AG10803 (cell line): ENCODE results near the gene LTBR.

Experiments used
- DNase-seq: peaks from one replicate; pipeline ENCODE4 v3.0.0; 2010; ENCODE audit warnings: low read depth
- H3K4me3 ChIP-seq: 2 replicates; pipeline ENCODE4 v1.5.1; 2011; ENCODE audit warnings: mild to moderate bottlenecking, low read length, control low read depth
- TF ChIP-seq, protein P1 (sequence below): conservative IDR thresholded peaks from 2 replicates; pipeline ENCODE4 v1.5.1; 2011; ENCODE audit warnings: mild to moderate bottlenecking, low read length, control low read depth, inconsistent platforms

Gene LTBR

DNA sequence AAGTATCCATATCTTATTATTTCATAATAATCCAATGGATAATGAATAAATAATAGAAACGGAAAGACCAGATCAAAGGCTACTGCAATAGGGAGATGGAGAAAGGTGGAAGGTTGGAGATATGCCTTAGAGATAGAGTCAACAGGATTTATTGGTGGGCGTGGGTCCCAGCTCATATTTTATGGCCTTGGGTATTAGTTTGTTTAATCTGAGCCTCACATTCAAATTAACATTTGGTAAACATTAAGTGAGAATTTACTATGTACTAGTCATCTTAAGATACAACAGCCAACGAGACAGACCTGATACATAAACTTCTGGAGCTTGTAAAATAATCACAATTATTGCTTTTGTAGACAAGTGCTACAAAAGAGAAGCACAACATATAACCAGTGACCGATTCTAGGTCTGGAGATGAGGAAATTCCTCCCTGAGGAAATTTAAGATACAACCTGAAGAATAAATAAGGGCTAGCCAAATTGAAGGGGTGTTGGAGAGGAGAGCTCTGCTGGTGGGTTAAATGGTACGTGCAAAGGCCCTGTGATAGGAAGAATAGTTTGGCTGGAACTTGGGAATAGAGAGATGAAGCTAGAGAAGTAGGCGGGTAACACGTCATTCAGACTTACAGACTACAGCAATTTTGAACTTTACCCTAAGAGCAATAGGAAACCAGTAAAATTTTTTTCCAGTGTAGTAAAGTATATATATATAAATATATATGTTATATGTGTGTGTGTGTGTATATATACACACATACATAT is 16.1 kb downstream of the LTBR start:
- TF ChIP-seq, protein P1, sequence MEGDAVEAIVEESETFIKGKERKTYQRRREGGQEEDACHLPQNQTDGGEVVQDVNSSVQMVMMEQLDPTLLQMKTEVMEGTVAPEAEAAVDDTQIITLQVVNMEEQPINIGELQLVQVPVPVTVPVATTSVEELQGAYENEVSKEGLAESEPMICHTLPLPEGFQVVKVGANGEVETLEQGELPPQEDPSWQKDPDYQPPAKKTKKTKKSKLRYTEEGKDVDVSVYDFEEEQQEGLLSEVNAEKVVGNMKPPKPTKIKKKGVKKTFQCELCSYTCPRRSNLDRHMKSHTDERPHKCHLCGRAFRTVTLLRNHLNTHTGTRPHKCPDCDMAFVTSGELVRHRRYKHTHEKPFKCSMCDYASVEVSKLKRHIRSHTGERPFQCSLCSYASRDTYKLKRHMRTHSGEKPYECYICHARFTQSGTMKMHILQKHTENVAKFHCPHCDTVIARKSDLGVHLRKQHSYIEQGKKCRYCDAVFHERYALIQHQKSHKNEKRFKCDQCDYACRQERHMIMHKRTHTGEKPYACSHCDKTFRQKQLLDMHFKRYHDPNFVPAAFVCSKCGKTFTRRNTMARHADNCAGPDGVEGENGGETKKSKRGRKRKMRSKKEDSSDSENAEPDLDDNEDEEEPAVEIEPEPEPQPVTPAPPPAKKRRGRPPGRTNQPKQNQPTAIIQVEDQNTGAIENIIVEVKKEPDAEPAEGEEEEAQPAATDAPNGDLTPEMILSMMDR = no peak
- no peak overlapping the region for H3K4me3 ChIP-seq
- no peak for DNase-seq

DNA sequence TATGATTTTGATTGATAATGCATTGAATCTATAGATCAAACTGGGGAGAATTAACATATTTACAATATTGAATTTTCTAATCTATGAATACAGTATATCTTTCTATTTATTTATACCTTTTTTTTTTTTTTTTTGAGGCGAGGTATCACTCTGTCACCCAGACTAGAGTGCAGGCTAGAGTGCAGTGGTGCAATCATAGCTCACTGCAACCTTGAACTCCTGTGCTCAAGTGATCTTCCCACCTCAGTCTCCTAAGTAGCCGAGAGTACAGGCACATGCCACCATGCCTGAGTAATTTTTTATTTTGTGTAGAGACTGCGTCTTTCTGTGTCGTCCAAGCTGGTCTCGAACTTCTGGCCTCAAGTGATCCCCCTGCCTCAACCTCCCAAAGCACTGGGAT is 20.4 kb downstream of the LTBR start:
- TF ChIP-seq, protein P1 = no peak
- no peak overlapping the region for H3K4me3 ChIP-seq
- no peak for DNase-seq

DNA sequence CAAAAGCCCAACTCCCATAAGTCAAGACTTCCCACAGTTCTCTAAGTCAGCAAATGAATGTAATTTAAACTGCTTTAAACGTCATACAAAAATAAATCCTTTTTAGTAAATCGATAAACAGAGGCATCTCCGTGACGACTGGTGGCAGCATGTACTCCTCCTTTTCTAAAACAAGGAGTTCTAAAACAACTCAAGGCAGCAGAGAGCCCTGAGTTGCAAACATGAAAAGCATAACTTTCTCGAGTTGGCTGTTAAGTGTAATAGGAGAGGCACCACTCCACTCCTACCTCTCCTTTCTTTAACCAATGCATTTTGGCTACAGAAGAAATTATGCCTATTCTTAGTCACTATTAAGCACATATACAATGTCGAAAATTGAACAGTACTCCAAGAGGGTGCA is 22.0 kb downstream of the LTBR start:
- H3K4me3 ChIP-seq = no peak overlapping the region
- DNase-seq = no peak
- TF ChIP-seq, protein P1 = no peak

DNA sequence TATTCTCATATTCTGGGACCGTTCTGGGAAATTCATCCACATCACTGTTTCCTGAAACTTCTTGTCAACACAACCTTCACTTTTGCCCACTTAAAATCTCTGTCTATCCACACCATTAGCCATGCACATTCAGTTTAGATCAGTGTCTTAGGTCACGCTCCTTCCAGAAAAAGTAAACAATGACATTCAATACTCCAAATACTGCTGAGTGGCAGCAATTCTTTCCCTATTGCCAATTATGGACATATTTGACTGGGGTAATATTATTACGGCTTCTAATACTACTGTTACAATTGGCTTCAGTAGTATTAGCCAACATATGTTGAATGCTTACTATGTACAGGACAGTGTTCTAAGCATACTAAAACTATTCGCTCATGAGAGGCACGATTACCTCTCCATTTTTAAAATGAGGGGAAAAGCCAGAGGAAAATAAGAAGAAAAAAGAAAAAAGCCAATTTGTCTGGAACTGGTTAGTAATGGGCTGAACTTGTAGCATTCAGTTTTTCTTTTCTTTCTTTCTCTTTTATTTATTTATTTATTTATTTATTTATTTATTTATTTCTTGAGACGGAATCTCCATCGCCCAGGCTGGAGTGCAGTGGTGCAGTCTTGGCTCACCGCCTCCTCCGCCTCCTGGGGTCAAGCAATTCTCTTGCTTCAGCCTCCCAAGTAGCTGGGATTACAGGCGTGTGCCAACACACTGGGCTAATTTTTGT is 23.4 kb downstream of the LTBR start:
- TF ChIP-seq, protein P1 = no peak
- DNase-seq = no peak
- H3K4me3 ChIP-seq = no peak overlapping the region

DNA sequence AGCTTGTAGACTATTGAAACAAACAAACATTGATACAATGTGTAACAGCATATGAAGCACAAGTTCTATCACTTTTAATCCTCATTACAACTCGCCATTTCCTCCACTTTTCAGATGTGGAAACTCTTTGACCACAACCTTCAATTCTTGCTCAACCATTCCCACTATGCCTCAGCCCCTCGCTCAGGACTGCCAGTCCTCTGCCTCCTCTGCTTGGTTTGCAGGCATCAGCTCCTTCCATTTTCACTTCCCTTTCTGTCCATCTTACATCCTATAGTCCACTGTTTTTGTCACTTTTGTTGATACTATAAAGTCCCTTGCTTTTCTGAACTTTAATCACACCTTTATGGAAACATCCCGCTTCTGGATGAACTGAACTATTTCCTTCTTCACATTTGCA is 32.6 kb downstream of the LTBR start:
- no peak for DNase-seq

DNA sequence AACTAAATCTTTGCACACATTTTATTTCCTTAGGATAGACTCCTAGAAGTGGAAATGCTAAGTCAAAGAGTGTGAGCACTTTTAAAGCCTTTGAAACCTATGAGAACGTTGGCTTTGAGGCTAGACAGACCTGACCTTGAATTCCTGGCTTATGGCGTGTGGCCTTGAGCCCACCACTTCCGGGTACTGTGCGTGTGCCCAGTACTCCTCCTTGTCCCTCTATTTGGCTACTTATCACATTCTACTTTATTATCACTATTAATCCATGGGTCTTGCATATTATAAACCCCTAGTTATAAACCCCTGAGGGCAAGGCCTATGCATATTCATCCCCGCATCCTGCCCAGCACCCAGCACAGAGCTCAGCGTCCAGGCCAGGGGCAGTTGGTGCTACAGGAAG is 34.8 kb downstream of the LTBR start:
- no peak overlapping the region for H3K4me3 ChIP-seq
- TF ChIP-seq, protein P1 = no peak
- no peak for DNase-seq

More for the DNA sequence above, 32.6 kb downstream of the LTBR start:
- H3K4me3 ChIP-seq = no peak overlapping the region
- TF ChIP-seq, protein P1 = no peak

DNA sequence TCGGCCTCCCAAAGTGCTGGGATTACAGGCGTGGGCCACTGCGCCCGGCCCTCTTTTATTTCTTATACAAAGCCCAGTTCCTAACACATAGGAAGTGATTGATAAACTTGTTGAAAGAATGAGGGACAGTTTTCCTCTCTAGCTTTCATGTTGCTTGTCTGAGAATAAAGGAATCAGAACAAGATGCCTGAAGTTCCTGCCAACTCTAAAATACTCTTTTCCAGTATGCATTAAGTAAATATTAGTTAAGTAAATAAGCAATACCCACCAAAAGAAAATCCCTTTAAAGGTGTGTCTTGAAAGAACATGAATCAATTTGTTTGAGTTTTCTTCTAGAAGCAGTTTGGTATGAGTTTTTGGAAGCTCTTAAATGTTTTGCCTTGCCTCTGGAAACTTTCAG is 36.4 kb downstream of the LTBR start:
- DNase-seq = no peak
- TF ChIP-seq, protein P1 = no peak
- no peak overlapping the region for H3K4me3 ChIP-seq
